Kidney (tissue), 14 donors: ENCODE data around the gene ADAMTS9. TPM values are rescaled to one million over a fixed set of nuclear protein-coding genes. Genes with fewer than 3 reads are reported as not detected.

Experiments
- DNase-seq, 5 donors: peaks; one replicate each; pipeline ENCODE4 v3.0.0-alpha.2; 2013 to 2020
- FAIRE-seq: peaks from 2 replicates; lab custom pipeline; 2012; peaks lifted over from hg19 to GRCh38; lab: Jason Lieb, UNC
- H3K27ac ChIP-seq, 2 donors: one replicate each; pipeline ENCODE4 v1.7.0; 2013; ENCODE audit warnings: low read depth in 2 of 2, low read length in 2 of 2, inconsistent platforms in 1 of 2
- H3K27me3 ChIP-seq: one replicate; pipeline ENCODE4 v1.7.1; 2013; ENCODE audit warnings: low read length, inconsistent platforms; ENCODE audit not compliant: control insufficient read depth, insufficient read depth
- H3K36me3 ChIP-seq, 3 donors: one replicate each; pipeline versions ENCODE4 v1.7.0 to v1.7.1; 2013; ENCODE audit warnings: low read length in 3 of 3, control low read depth in 1 of 3, inconsistent platforms in 1 of 3; ENCODE audit not compliant: insufficient read depth in 3 of 3, control insufficient read depth in 2 of 3
- H3K4me1 ChIP-seq, 3 donors: one replicate each; pipeline versions ENCODE4 v1.7.0 to v1.7.1; 2013; ENCODE audit warnings: low read length in 3 of 3, inconsistent platforms in 1 of 3, low read depth in 1 of 3; ENCODE audit not compliant: control insufficient read depth in 2 of 3, insufficient read depth in 2 of 3
- H3K4me3 ChIP-seq, 3 donors: one replicate each; pipeline versions ENCODE4 v1.7.0 to v1.8.1; 2013; ENCODE audit warnings: low read length in 3 of 3, control low read depth in 1 of 3, inconsistent platforms in 1 of 3
- H3K9ac ChIP-seq, 3 donors: one replicate each; pipeline versions ENCODE4 v1.7.0 to v1.7.1; 2013; ENCODE audit warnings: low read length in 3 of 3, control low read depth in 1 of 3, inconsistent platforms in 1 of 3
- H3K9me3 ChIP-seq, 3 donors: one replicate each; pipeline versions ENCODE4 v1.7.0 to v1.7.1; 2013; ENCODE audit warnings: low read length in 3 of 3, control low read depth in 1 of 3, inconsistent platforms in 1 of 3; ENCODE audit not compliant: control insufficient read depth in 2 of 3, insufficient read depth in 1 of 3
- intact Hi-C: fragments of 100-400 bp; cut with DNase I; formaldehyde crosslinking; loops from one replicate; pipeline ENCODE4 v1.11.1; 2022
- polyA plus RNA-seq: library from polyadenylated mRNA; stranded (reverse); fragments of 350-450 nt; fragmentation: Illumina TruSeq; extraction: RNeasy Lipid Tissue Mini Kit (QIAGEN cat#74804); gene quantifications from one replicate; pipeline ENCODE4 v1.2.3, GENCODE V29; 2014; ENCODE audit warnings: low read depth, low replicate concordance; ENCODE audit not compliant: insufficient read depth
- total RNA-seq: library from RNA; stranded (reverse); fragmentation: NEBNext Ultra II Directional; extraction: Animal tissue kit (Norgen Biotek cat#: 25700); gene quantifications from one replicate; pipeline ENCODE4 v1.2.1, GENCODE V29; 2021
- TF ChIP-seq, protein P1 (sequence below): IDR thresholded peaks from 3 replicates; pipeline ENCODE4 v1.5.1; 2012; ENCODE audit warnings: mild to moderate bottlenecking, moderate library complexity, borderline replicate concordance; ENCODE audit not compliant: insufficient read depth; ENCODE audit errors: extremely low read depth
- donor health status: control.
- donor health status: control.
- donor health status: control.
- donor health status: control.
- donor health status: control.
- donor health status: DM: yes; HTN: yes; CAD: no.
- donor health status: Normal renal cell carcinoma (clear cell type).

ADAMTS9 gene
- total and polyA plus RNA-seq, 2 donors from 2014 or later = 25.0 to 117 TPM

DNA sequence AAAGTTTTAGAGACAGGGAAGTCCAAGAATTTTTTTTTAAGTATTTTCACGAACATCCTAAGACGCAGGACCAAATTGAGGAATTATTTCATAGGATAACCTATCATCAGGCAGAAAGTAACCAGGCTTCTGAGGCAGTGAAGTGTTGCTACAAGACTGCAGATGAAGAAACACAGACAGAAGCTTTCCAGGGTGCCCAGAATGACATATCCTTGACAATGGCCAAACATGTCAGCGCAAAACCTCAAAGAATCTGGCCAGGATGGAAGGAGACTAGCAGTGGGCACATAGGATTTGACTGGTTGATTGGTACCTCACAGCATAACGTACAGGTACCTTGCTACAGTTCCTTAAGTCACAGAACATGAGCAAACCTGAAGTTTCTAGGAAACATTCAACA, 7.5 kb downstream of the ADAMTS9 start:
- Histone ChIP-seq H3K27ac (no peak overlapping the region), H3K4me3 (no peak overlapping the region), H3K9ac (no peak overlapping the region), H3K4me1 (peaks cover under 1 to 18% (median 12%) of the 10 kb centered on the region in 3 donors), H3K9me3 (no peaks in the 10 kb centered on the region), H3K36me3 (peaks cover 7 to 17% (median 15%) of the 10 kb centered on the region in 3 donors), H3K27me3 (no peaks in the 10 kb centered on the region)
- no peak for DNase-seq
- intact Hi-C loops = no loop called here
- TF ChIP-seq, protein P1, sequence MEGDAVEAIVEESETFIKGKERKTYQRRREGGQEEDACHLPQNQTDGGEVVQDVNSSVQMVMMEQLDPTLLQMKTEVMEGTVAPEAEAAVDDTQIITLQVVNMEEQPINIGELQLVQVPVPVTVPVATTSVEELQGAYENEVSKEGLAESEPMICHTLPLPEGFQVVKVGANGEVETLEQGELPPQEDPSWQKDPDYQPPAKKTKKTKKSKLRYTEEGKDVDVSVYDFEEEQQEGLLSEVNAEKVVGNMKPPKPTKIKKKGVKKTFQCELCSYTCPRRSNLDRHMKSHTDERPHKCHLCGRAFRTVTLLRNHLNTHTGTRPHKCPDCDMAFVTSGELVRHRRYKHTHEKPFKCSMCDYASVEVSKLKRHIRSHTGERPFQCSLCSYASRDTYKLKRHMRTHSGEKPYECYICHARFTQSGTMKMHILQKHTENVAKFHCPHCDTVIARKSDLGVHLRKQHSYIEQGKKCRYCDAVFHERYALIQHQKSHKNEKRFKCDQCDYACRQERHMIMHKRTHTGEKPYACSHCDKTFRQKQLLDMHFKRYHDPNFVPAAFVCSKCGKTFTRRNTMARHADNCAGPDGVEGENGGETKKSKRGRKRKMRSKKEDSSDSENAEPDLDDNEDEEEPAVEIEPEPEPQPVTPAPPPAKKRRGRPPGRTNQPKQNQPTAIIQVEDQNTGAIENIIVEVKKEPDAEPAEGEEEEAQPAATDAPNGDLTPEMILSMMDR = no peak
- no peak for FAIRE-seq

DNA sequence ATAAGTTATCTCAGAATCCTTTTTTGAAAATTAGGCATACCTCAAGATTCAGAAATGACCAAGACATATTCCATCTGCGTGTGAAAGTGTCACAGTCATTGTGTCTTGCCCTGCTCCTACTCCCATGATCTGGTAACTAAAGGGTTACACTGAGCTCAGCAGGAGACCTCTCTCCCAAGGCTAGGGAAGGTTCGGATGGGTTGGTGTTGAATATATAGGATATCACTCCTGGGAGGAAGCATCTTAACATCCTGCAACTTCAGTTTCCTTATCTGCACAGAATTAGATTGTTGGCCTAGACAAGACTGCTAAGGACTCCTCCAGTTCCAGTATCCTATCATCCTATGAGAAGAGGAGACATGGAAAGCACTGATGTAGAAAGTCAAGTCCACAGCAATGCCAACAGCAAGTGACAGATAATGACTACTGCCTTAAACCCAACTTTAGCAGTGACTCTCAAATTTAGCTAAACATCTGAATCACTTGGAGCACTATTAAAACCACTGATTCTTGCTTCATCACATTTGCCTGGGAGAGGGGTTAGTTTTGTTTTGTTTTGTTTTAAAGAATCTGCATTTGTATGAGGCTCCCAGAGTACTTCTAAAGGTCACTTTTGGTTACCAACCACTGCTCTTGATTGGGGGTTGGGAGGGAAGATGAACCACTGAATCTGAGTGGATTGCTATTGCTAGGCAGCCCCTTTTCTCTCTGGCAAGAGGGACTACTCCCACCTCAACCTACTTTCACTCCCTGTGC, 9.7 kb downstream of the ADAMTS9 start:
- Histone ChIP-seq H3K4me3 (no peak overlapping the region), H3K9me3 (no peaks in the 10 kb centered on the region), H3K27me3 (no peaks in the 10 kb centered on the region), H3K9ac (no peak overlapping the region), H3K36me3 (peaks cover 10 to 18% (median 15%) of the 10 kb centered on the region in 3 donors), H3K4me1 (peaks cover 6 to 21% (median 11%) of the 10 kb centered on the region in 3 donors), H3K27ac (no peak overlapping the region)
- intact Hi-C loops = no loop called here
- FAIRE-seq (no peak), DNase-seq (no peak)
- TF ChIP-seq, protein P1 = no peak

DNA sequence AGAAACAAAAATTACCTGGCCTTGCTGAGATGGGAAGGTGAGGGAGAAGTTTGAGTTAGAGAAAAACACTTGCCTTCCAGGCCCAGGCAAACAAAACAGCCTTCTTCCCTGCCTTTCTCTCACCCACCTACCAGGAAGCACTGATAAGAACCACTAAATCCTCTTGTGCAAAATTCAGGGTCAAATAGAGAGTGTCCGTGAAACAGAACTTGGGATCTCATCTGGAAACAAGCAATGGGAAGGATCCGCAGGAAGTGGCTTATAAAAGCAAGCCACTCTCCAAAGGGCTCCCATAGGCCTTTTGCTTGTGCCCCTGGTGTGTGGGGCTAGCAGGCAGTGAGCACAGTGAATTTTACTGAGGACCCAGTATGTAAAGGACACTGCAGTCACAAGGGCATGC, 11.0 kb downstream of the ADAMTS9 start:
- peak overlapping the region; percentile 6 to 17 for H3K27ac ChIP-seq
- no peaks in the 10 kb centered on the region for H3K9me3 ChIP-seq
- DNase-seq = no peak
- no peak for FAIRE-seq
- H3K4me1 ChIP-seq = peaks cover 6 to 24% (median 10%) of the 10 kb centered on the region in 3 donors
- H3K9ac ChIP-seq = peak overlapping the region in 1 of 3 donors; percentile 5
- intact Hi-C loops = no loop called here
- H3K27me3 ChIP-seq = no peaks in the 10 kb centered on the region
- H3K36me3 ChIP-seq = peaks cover 13 to 21% (median 21%) of the 10 kb centered on the region in 3 donors
- TF ChIP-seq, protein P1 = no peak
- no peak overlapping the region for H3K4me3 ChIP-seq
